NCI-H510A treated with DMSO at 0.1 percent for 48 hours (cell line): ENCODE data around the gene RAMAC.
"Not testable (repeated sequence)": the region's sequence is repeated elsewhere in the genome, so short reads cannot be mapped to it uniquely, and the experiment has no call there.

Experiments used
- DNase-seq: peaks from one replicate; lab custom pipeline; 2025; lab: John Stamatoyannopoulos, UW

RAMAC gene

GRCh38 chr15:83014205-83014653 is 28.2 kb downstream of the RAMAC start:
- DNase-seq = no peak

- no peak for DNase-seq
These were observed 29.4 kb downstream of the RAMAC start for GRCh38 chr15:83015361-83015760.

GRCh38 chr15:83016906-83017305 is 30.9 kb downstream of the RAMAC start:
- no peak for DNase-seq

- no peak for DNase-seq
These were observed 32.4 kb downstream of the RAMAC start for GRCh38 chr15:83018436-83018835.

GRCh38 chr15:83030021-83030420 is 44.0 kb downstream of the RAMAC start:
- DNase-seq = no peak

GRCh38 chr15:83031234-83031633 is 45.2 kb downstream of the RAMAC start:
- not testable (repeated sequence) for DNase-seq

- no peak for DNase-seq
These were observed 50.2 kb downstream of the RAMAC start for GRCh38 chr15:83036253-83036652.

- DNase-seq = no peak
These were observed 53.2 kb downstream of the RAMAC start for GRCh38 chr15:83039206-83039605.
